ENCODE results near the gene FXYD6. TPM values are rescaled to one million over a fixed set of nuclear protein-coding genes. Genes with fewer than 3 reads are reported as not detected.
A peak's percentile ranks its signal among the peaks of the same experiment; 100 is the strongest.

FXYD6 gene
- total RNA-seq, 2 experiments from 2014 or later: not detected

- intact Hi-C loops (cut with micrococcal nuclease; ENCODE audit: unreplicated experiment): loop anchor here (1.0 kb wide), 2 partner anchors 10 to 246 kb away; no protein-coding TSS in a partner anchor
- Histone ChIP-seq H4K20me1 (ENCODE audit: insufficient read depth, low read length) (no peaks in the 10 kb centered on the region), H3K36me3 (ENCODE audit: insufficient read depth, low read length) (no peaks in the 10 kb centered on the region), H2AFZ (ENCODE audit: low read length) (no peak overlapping the region), H3K4me3 (ENCODE audit: low read depth, low read length, poor library complexity, severe bottlenecking) (no peak overlapping the region), H3K4me2 (ENCODE audit: low read length) (no peak overlapping the region), H3K27ac (ENCODE audit: low read depth, low read length, poor library complexity, severe bottlenecking) (no peak overlapping the region), H3K9me3 (ENCODE audit: low read length) (no peaks in the 10 kb centered on the region), H3K4me1 (ENCODE audit: insufficient read depth, low read length, poor library complexity, severe bottlenecking) (no peaks in the 10 kb centered on the region), H3K9me2 (ENCODE audit: insufficient read depth, low read length) (no peaks in the 10 kb centered on the region), H3K79me2 (ENCODE audit: insufficient read depth, low read depth, low read length) (no peaks in the 10 kb centered on the region)
- CTCF ChIA-PET (ENCODE audit: unreplicated experiment): interaction anchor here (0.6 to 2.6 kb wide), 2 partner anchors 11 to 246 kb away, joined by 7 to 11 read pairs; no protein-coding TSS in a partner anchor
- peak; percentile 63 for DNase-seq (ENCODE audit: low spot score)
- no peak for TF ChIP-seq EZH2phosphoT487 (IDR thresholded peaks at IDR 0.05; ENCODE audit: borderline replicate concordance, low read depth, low read length)
- peak; percentile 92 for TF ChIP-seq CTCF (conservative IDR thresholded peaks at IDR 0.05; ENCODE audit: low read length)
- POLR2A ChIA-PET: interaction anchor here (0.6 to 2.5 kb wide), 2 partner anchors 10 to 327 kb away, joined by 3 to 7 read pairs; no protein-coding TSS in a partner anchor
- no TSS peak for BruUV-seq (replicated peaks)
These were observed 68.8 kb downstream of the FXYD6 start for GRCh38 chr11:117807482-117808327.

- Histone ChIP-seq H3K27ac (ENCODE audit: low read depth, low read length, poor library complexity, severe bottlenecking) (no peak overlapping the region), H3K4me1 (ENCODE audit: insufficient read depth, low read length, poor library complexity, severe bottlenecking) (no peaks in the 10 kb centered on the region), H3K4me2 (ENCODE audit: low read length) (no peak overlapping the region), H4K20me1 (ENCODE audit: insufficient read depth, low read length) (no peaks in the 10 kb centered on the region), H3K36me3 (ENCODE audit: insufficient read depth, low read length) (no peaks in the 10 kb centered on the region), H3K9me3 (ENCODE audit: low read length) (no peaks in the 10 kb centered on the region), H3K9me2 (ENCODE audit: insufficient read depth, low read length) (no peaks in the 10 kb centered on the region), H2AFZ (ENCODE audit: low read length) (no peak overlapping the region), H3K79me2 (ENCODE audit: insufficient read depth, low read depth, low read length) (no peaks in the 10 kb centered on the region), H3K4me3 (ENCODE audit: low read depth, low read length, poor library complexity, severe bottlenecking) (no peak overlapping the region)
- no peak for DNase-seq (ENCODE audit: low spot score)
- ChIA-PET POLR2A (no interaction called here), CTCF (ENCODE audit: unreplicated experiment) (interaction anchor here (0.6 to 2.6 kb wide), 2 partner anchors 11 to 247 kb away, joined by 7 to 11 read pairs; no protein-coding TSS in a partner anchor)
- intact Hi-C loops (cut with micrococcal nuclease; ENCODE audit: unreplicated experiment): loop anchor here (1.0 kb wide), 2 partner anchors 10 to 246 kb away; no protein-coding TSS in a partner anchor
- TF ChIP-seq CTCF (conservative IDR thresholded peaks at IDR 0.05; ENCODE audit: low read length): no peak
- no peak for TF ChIP-seq EZH2phosphoT487 (IDR thresholded peaks at IDR 0.05; ENCODE audit: borderline replicate concordance, low read depth, low read length)
- BruUV-seq (replicated peaks): no TSS peak
These were observed 69.6 kb downstream of the FXYD6 start for GRCh38 chr11:117806846-117807245.

- DNase-seq (ENCODE audit: low spot score): no peak
- intact Hi-C loops (cut with micrococcal nuclease; ENCODE audit: unreplicated experiment): no loop called here
- Histone ChIP-seq H3K4me1 (ENCODE audit: insufficient read depth, low read length, poor library complexity, severe bottlenecking) (no peaks in the 10 kb centered on the region), H3K9me3 (ENCODE audit: low read length) (no peaks in the 10 kb centered on the region), H3K36me3 (ENCODE audit: insufficient read depth, low read length) (no peaks in the 10 kb centered on the region), H3K4me3 (ENCODE audit: low read depth, low read length, poor library complexity, severe bottlenecking) (no peak overlapping the region), H2AFZ (ENCODE audit: low read length) (no peak overlapping the region), H3K4me2 (ENCODE audit: low read length) (no peak overlapping the region), H4K20me1 (ENCODE audit: insufficient read depth, low read length) (no peaks in the 10 kb centered on the region), H3K79me2 (ENCODE audit: insufficient read depth, low read depth, low read length) (no peaks in the 10 kb centered on the region), H3K9me2 (ENCODE audit: insufficient read depth, low read length) (no peaks in the 10 kb centered on the region), H3K27ac (ENCODE audit: low read depth, low read length, poor library complexity, severe bottlenecking) (no peak overlapping the region)
- ChIA-PET POLR2A (no interaction called here), CTCF (ENCODE audit: unreplicated experiment) (no interaction called here)
- BruUV-seq (replicated peaks): no TSS peak
- no peak for TF ChIP-seq EZH2phosphoT487 (IDR thresholded peaks at IDR 0.05; ENCODE audit: borderline replicate concordance, low read depth, low read length)
- no peak for TF ChIP-seq CTCF (conservative IDR thresholded peaks at IDR 0.05; ENCODE audit: low read length)
These were observed 71.4 kb downstream of the FXYD6 start for GRCh38 chr11:117805045-117805444.

Measured in OCI-LY7 (cell line).